ENCODE data around the gene EHMT1. TPM values are rescaled to one million over a fixed set of nuclear protein-coding genes. Genes with fewer than 3 reads are reported as not detected.

The EHMT1 gene
- total and polyA plus RNA-seq, 9 of the 15 experiments (the other 6 are each of a cell fraction or from before 2014, with no cell fraction given) = 2.2 to 76.0 (median 36.4) TPM

DNA sequence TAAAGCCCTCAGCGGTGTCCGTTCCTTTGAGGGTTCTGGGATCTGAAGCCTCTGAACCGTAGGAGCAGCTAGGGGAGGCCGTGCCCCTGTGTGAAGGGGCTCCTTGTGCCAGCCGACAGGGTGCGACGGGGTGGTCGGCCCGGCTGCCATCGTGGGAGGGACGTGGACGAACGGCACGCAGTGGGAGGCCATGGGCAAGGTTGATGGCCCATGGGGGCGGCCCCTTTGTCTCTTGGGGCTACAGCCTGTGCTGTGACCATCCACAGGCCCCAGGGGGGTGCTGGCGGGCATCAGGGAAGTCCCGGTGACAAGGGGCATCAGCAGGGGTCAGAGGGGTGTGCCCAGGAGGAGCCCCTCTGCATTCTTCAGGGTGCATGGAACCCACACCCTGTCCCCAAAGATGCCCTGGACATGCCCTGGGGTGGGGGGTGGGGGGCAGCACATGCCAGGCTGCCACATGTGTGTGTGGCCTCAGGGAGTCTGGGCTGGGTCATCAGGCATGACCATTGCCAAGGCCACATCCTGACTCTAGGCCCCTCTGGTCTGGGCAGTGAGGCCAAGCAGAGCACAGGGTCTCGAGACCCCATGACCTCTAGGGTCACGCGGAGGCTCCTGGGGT, 209.2 kb downstream of the EHMT1 start:
- intact Hi-C loops (cut with micrococcal nuclease) = no loop called here
- no peak overlapping the region for H3K4me3 ChIP-seq
- H3K9me3 ChIP-seq (replicated peaks; ENCODE audit: control insufficient read depth, insufficient read depth, low read depth, low read length) = no peaks in the 10 kb centered on the region

More for the DNA sequence above, 209.2 kb downstream of the EHMT1 start:
- DNase-seq (ENCODE audit: extremely low read depth in 1 of 4, low spot score in 3 of 4) (no peak), FAIRE-seq (no peak), ATAC-seq (no peak)
- 95% methylated on average over 19 of the region's 20 CpGs for WGBS (ENCODE audit: insufficient coverage, low coverage, missing lambda C conversion rate)
- H3K27me3 ChIP-seq (ENCODE audit: control insufficient read depth in 2 of 2, insufficient read depth in 2 of 2, low read length in 2 of 2) = no peaks in the 10 kb centered on the region
- no peaks in the 10 kb centered on the region for H3K9me1 ChIP-seq (ENCODE audit: control insufficient read depth, insufficient read depth, low read length)
- H3K36me3 ChIP-seq (ENCODE audit: control insufficient read depth, insufficient read depth, low read length) = peaks cover 34% of the 10 kb centered on the region; the same call in 2 of the 3 replicates
- POLR2A ChIA-PET = interaction anchor here (0.5 kb wide), 1 partner anchor 52 kb away, joined by 3 read pairs; no protein-coding TSS in a partner anchor
- H3K79me2 ChIP-seq (ENCODE audit: control insufficient read depth, insufficient read depth, low read length) = no peaks in the 10 kb centered on the region
- TF ChIP-seq ZNF778 (CRISPR knock-in tag; IDR thresholded peaks at IDR 0.05) (no peak), ARID1B (IDR thresholded peaks at IDR 0.05) (no peak), EGR1 (conservative IDR thresholded peaks at IDR 0.05) (no peak), POLR2G (IDR thresholded peaks at IDR 0.05; ENCODE audit: low read depth, low read length) (0 out of 2 replicates have a peak, but pooled peaks have one; percentile 10), C11orf30 (IDR thresholded peaks at IDR 0.05; ENCODE audit: low read depth) (no peak), LEF1 (IDR thresholded peaks at IDR 0.05) (no peak), NR2F6 (CRISPR knock-in tag; IDR thresholded peaks at IDR 0.05) (no peak), RBM22 (IDR thresholded peaks at IDR 0.05; ENCODE audit: low read depth, low read length, poor library complexity, severe bottlenecking) (peak; percentile 17), JUN (IDR thresholded peaks at IDR 0.05; ENCODE audit: borderline replicate concordance, low read depth, low read length) (no peak), JUN (CRISPR knock-in tag; IDR thresholded peaks at IDR 0.05; ENCODE audit: borderline replicate concordance) (no peak)
- TF ChIP-seq, protein P1, sequence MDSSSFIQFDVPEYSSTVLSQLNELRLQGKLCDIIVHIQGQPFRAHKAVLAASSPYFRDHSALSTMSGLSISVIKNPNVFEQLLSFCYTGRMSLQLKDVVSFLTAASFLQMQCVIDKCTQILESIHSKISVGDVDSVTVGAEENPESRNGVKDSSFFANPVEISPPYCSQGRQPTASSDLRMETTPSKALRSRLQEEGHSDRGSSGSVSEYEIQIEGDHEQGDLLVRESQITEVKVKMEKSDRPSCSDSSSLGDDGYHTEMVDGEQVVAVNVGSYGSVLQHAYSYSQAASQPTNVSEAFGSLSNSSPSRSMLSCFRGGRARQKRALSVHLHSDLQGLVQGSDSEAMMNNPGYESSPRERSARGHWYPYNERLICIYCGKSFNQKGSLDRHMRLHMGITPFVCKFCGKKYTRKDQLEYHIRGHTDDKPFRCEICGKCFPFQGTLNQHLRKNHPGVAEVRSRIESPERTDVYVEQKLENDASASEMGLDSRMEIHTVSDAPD (CRISPR knock-in tag; IDR thresholded peaks at IDR 0.05) = no peak
- TF ChIP-seq, protein P2, sequence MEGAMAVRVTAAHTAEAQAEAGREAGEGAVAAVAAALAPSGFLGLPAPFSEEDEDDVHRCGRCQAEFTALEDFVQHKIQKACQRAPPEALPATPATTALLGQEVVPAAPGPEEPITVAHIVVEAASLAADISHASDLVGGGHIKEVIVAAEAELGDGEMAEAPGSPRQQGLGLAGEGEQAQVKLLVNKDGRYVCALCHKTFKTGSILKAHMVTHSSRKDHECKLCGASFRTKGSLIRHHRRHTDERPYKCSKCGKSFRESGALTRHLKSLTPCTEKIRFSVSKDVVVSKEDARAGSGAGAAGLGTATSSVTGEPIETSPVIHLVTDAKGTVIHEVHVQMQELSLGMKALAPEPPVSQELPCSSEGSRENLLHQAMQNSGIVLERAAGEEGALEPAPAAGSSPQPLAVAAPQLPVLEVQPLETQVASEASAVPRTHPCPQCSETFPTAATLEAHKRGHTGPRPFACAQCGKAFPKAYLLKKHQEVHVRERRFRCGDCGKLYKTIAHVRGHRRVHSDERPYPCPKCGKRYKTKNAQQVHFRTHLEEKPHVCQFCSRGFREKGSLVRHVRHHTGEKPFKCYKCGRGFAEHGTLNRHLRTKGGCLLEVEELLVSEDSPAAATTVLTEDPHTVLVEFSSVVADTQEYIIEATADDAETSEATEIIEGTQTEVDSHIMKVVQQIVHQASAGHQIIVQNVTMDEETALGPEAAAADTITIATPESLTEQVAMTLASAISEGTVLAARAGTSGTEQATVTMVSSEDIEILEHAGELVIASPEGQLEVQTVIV (CRISPR knock-in tag; IDR thresholded peaks at IDR 0.05; ENCODE audit: borderline replicate concordance) = no peak
- TF ChIP-seq, protein P3, sequence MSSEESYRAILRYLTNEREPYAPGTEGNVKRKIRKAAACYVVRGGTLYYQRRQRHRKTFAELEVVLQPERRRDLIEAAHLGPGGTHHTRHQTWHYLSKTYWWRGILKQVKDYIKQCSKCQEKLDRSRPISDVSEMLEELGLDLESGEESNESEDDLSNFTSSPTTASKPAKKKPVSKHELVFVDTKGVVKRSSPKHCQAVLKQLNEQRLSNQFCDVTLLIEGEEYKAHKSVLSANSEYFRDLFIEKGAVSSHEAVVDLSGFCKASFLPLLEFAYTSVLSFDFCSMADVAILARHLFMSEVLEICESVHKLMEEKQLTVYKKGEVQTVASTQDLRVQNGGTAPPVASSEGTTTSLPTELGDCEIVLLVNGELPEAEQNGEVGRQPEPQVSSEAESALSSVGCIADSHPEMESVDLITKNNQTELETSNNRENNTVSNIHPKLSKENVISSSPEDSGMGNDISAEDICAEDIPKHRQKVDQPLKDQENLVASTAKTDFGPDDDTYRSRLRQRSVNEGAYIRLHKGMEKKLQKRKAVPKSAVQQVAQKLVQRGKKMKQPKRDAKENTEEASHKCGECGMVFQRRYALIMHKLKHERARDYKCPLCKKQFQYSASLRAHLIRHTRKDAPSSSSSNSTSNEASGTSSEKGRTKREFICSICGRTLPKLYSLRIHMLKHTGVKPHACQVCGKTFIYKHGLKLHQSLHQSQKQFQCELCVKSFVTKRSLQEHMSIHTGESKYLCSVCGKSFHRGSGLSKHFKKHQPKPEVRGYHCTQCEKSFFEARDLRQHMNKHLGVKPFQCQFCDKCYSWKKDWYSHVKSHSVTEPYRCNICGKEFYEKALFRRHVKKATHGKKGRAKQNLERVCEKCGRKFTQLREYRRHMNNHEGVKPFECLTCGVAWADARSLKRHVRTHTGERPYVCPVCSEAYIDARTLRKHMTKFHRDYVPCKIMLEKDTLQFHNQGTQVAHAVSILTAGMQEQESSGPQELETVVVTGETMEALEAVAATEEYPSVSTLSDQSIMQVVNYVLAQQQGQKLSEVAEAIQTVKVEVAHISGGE (CRISPR knock-in tag; IDR thresholded peaks at IDR 0.05) = no peak
- peaks cover 0 to 6% of the 10 kb centered on the region in 2 experiments; a peak in 1 of 5 replicates for H3K4me1 ChIP-seq (replicated peaks in 1 of 2; ENCODE audit: control insufficient read depth in 2 of 2, insufficient read depth in 2 of 2, low read length in 2 of 2)
- H3K9ac ChIP-seq (ENCODE audit: insufficient read depth in 1 of 2, low read depth in 2 of 2, low read length in 2 of 2) = no peak overlapping the region
- H4K20me1 ChIP-seq (replicated peaks; ENCODE audit: control insufficient read depth, insufficient read depth, low read length) = 0 out of 2 replicates have a peak, but pooled peaks cover 3% of the 10 kb centered on the region
- CTCF ChIA-PET (ENCODE audit: low intra/inter-chr PET ratio) = no interaction called here
- no peak overlapping the region for H2AFZ ChIP-seq (ENCODE audit: low read depth, low read length)
- in situ Hi-C loops (cut with MboI) = no loop called here
- BruUV-seq (replicated peaks) = no TSS peak
- H3K4me2 ChIP-seq (ENCODE audit: insufficient read depth, low read length) = no peak overlapping the region
- no peak overlapping the region for H3K27ac ChIP-seq (ENCODE audit: extremely low read depth, low read depth, low read length)
